Stimulated activated CD4-positive, alpha-beta T cell treated with anti-CD3 and anti-CD28 coated beads, Interleukin-15, amount 100 ng/mL, for 48 hours (primary cell): ENCODE results near the gene IFT43.

Experiments
- DNase-seq, 2 donors: peaks; one replicate each; pipeline ENCODE4 v3.0.0-alpha.2; 2020; ENCODE audit warnings: low read depth in 2 of 2

IFT43 gene

DNA sequence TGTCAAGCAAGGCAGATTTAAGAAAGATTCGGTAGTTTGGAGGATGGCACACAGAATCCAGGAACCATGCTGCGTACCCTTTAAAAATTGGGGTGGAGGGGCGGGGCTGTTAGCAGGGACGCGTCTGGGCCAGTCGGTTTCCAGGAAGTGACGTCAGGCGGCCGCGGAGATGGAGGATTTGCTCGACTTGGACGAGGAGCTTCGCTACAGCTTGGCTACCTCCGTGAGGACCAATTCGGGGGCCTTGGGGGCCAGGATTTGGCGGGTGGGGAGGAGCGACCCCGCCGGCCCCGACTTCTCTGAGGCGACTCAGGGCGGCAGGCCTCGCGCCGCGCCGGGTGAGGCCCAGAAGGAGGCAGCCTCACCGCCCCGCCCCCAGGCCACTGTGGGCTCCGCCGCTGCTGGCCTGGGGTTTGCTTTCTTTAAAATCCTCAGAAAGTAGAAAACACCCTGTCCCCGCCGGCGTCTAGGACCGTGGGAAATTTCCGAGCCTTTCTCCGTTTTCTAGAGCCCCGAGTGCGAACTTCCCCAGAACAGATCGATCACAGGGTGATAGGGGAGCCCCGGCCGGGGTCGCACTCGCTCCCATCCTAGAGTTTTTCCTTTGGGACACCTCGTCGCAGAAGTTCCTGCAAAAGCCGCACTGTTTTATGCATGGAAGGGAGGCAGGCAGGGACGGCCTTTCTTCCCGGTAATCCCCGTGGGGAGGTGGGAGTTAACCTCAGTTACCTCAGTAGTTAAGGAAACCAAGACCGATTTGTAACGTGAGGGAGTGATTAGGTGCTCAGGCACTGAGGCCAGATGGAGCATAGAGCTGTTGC lies at the start of gene IFT43:
Gene IFT43, plus strand, starts transcription at position 146 of the 821 bp plus-strand sequence. Its CDS starts 24 bp downstream, at position 170.
- peak; percentile 83 to 87 for DNase-seq

DNA sequence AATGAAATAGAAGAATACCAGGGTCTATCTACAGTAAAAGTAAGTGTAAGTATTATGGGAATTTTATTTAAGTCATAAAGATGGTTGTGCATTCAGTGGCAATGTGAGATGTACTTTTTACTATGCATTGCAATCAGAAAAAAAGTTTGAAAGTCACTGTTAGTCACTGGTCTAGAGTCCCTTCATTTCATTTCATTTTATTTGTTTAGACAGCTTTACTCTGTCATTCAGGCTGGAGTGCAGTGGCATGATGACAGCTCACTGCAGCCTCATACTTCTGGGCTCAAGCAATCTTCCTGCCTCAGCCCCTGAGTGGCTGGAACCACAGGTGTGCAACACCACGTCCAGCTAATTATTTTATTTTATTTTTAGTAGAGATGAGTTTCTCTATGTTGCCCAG lies 46.4 kb upstream of the IFT43 start:
- no peak for DNase-seq

DNA sequence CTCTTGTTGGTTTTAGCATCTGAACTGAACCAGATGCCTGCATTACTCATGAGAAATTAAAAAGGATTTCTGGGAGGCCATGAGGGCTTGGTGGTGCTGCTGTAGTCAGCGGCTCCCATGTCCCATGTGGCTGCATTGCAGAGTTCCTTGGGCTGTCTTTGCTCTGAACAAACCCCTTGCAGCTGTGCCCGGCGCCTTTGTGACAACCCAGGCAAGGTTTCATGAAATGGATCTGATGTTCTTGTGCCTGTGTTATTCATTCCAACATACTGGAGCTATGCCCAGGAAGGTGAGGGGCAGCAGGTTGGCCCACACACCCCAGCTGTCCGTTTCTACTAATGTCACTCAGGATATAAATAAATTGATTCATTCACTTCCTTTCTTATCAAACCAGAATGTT lies 44.5 kb upstream of the IFT43 start:
- no peak for DNase-seq

DNA sequence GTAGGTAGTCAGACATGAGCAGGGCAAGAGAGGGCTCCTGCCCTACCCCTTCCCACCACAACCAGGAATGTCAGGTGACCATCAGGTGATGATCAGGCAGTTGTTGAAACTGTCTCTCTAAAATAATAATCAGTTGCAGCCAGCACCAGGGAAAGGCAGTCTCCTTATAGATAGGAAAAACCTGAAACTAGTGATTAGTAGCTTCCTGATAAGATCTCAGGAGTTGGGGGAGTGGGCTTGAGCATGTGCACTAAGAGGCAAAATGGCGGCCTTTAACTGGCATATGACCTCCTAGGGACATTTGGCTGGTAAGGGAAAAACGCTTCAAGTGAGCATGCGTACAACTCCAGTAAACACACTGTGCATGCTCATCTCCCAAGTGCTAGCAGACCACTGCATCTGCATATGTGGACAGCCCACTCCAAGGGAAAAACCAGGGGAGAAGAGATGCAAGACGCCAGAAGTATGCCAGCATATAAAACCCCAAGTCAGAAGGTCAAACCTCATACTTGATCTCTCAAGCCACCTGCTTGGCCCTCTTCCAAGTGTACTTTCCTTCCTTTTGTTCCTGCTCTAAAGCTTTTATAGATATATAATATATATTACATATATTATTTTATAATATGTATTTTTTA lies 40.8 kb upstream of the IFT43 start:
- no peak for DNase-seq

DNA sequence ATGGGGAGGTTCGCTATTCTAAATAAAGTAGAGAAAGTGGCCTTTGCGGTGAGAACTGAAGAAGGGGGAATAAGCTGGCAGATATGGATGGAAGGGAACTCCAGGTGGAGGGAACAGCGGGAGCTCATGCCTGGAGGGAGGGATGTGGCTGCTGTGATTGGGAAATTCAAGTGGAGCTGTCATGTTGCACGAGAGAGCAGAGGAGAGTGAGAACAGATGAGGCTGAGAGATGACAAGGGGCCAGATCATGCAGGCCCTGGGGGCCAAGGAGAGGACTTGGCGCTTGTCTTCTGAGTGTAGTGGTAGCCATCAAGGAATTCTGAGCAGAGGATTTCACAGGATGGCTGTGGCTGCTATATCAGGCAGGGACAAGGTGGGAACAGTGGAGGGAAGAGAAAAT lies 38.8 kb upstream of the IFT43 start:
- DNase-seq: no peak

DNA sequence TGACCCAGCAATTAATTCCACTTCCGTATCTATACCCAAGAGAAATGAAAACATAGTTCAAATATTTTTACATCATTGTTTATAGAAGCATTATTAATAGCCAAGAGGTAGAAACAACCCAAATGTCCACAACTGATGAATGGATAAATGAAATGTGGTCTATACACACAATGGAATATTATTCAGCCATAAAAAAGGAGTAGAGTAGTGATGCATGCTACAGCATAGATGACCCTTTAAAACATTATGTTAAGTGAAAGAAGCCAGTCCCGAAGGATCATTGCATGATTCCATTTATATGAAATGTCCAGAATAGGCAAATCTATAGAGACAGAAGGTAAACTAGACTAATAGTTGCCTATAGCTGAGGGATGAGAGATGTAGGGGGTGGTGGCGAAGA lies 33.1 kb upstream of the IFT43 start:
- no peak for DNase-seq

DNA sequence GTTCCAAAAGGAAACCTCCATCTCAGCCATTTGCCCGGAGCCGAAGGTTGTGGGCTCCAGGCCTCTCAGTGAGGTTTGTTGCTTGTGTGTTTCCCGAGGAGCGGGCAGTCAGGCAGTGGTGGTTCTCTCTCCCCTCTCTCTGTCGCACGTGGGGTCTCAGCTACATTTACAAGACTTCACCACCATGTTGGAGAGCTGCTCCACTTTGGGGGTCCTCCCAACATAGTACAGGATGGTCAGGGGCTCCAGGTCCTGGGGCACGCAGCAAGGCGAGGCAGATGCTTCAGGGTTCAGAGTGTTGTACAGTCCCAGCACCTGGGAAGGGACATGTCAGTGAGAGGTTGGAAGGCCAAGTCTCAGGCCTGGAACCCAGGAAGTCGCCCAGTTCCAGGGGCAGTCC lies 26.5 kb upstream of the IFT43 start:
- no peak for DNase-seq

DNA sequence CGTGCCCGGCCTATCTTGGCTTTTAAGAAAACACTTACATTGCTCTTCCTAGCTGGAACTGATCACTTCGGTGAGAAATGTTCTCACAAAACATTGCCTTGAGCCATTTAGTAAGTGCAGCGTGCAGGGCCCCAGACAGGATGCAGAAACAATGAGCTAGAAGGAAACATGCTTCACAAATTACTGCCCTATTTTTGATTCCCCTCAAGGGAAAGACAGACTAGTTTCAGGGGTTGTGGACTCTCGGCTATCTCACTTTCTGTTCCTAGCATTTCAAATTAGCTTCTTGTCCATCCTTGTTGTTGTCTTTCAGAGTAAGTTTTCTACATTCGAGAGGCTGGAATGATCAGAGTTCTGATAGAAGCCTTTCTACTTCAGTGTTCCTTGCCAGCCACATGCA lies 25.3 kb upstream of the IFT43 start:
- no peak for DNase-seq

DNA sequence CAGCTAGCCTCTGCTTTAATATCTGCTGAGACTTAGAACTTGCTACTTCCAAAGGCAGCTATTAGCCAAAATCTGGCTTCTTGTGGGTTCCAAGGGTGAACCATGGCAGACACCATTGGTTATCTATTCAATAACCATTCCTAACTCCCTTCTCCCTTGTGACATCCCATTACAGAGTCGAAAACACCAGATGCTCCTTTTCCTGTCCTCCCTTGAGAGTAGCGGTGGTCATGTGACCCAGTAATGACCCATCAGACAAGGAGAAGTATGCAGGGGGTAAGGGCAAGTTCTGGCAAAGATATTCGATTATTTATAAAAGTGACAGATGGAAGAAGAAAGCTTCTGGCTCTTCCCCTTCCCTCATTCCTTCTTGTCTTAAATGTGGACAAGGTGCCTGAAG lies 23.9 kb upstream of the IFT43 start:
- no peak for DNase-seq

DNA sequence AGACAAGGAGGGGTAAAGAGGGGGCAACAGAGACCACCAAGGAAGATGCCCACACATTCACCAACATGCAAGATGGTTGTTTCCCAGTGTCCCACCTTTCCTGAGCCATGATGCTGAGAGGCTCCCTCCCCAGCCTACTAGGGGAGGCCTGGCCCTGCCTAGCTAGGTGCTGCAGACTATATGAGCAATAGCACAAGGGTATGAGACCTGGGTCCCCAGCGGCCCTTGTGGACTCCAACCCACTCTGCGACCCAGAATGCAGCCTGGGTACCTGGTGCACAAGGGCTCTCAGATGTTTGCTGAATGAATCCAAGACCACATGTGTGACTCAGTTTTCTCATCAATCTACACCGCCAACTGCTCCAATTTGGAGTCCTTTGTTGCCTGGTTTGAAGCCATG lies 17.7 kb upstream of the IFT43 start:
- no peak for DNase-seq

DNA sequence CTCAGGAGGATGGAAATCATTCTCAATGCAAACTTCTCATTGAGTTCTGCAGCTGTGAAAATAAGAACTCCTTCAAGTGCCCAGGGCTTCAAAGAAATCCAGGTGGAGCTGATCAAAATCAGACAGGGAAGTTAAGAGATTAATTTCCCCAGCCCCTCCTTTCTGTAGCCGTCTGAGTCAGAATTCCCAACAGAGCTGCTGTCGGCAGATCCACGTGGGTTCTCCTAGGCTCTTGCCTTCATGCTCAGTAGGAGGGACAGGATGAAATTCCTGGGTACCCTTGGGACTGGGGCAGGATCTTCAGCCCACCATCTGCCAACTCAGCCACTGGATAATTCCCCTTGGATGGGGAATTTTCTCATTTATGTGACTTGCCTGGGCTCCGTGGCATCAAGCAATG lies 17.1 kb upstream of the IFT43 start:
- no peak for DNase-seq

DNA sequence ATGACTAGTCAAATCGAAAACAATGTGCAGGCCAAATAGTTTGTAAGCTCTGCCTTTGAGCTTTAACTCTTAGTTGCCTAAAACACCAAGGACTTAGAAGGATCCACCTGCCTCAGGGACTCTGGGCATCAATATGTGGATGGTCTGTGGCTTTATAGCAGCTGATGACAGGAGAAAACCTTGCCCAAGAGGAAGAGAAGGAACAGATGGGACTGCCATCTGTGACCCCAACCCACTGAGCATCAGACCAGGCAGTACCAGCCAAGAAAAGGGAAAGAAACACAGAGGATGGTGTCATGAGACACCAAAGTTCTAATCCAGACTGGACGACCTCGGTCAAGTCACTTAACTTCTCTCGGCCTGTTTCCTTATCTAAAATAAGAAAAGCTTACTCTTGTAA lies 16.4 kb upstream of the IFT43 start:
- no peak for DNase-seq

DNA sequence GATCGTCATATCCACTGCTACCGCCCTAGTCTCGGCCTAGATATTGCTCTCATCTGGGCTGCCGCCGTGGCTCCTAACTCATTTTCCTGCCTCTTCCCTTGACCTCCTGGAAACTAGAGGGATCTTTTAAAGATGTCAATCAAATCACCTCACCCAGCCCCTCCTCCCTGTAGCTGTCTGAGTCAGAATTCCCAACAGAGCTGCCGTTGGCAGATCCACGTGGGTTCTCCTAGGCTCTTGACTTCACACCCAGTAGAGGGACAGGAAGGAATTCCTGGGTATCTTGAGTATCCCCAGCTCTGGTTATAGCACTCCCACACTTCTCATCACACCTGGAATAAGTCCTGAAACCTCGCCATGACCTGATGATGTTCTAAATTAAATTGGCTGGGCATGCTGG lies 15.7 kb upstream of the IFT43 start:
- no peak for DNase-seq

DNA sequence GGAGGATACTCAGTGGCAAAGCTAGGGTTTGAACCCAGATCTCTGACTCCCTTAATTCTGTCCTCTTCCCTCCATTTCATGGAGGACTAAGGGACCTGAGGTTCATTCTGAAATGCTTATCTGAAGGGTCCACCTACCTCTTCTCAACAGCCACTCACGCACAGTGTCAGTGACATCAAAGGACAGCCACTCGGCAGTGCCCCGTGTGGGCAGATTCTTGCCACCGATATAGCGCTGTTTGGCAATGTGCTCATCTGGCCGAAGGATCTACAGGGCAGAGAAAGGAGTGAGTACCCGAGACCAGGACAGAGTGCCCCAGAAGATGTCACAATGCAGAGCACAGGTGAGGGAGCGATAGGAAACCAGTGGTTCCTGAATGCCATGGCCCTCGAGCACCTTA lies 14.6 kb upstream of the IFT43 start:
- no peak for DNase-seq

DNA sequence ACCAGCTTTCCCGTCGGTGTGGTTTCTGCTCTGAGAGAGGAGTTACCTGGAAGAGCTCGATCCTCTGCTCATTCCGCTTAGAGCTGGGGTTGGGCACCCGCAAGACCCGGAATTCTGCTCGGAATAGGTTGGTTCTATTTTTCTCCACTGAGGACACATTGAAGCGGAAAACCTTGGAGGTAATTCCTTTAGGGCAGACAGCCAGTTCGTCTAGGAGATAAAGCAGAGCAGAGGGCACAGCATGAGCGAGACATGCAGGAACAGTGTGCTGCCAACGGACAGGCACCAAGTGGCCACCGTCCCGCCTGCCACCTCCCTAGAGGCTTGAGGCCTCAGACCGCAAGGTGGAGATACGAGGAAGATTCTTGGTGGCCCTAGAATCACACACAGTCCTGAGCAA lies 14.1 kb upstream of the IFT43 start:
- no peak for DNase-seq

DNA sequence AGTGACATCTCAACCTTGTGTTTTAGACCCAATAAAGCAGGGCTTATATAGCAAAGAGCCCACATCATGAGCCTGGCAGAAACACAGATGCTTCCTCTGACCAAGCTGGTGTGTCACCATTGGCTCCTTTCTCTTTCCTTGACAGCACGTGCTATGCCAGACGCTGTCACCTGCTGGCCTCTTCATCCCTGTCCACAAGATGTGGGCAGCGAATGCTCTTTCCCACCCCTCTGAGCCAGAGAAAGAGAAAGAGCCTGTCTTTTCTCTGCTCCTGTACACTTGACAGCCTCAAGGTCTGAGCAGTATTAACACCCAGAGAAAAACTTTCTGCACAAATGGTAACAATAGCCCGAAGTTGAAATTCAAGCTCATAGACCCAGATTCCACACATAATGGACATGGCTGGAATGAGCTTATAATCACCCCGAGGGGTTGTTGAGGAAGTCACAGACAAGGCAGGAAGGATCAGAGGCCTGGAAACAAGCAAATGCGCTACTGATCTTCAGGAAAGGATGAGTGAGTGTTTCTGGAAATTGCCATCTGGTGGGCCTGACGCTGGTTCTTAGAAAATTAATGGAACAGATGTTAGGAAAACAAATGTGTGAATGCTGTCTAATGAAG lies 12.7 kb upstream of the IFT43 start:
- DNase-seq: no peak

DNA sequence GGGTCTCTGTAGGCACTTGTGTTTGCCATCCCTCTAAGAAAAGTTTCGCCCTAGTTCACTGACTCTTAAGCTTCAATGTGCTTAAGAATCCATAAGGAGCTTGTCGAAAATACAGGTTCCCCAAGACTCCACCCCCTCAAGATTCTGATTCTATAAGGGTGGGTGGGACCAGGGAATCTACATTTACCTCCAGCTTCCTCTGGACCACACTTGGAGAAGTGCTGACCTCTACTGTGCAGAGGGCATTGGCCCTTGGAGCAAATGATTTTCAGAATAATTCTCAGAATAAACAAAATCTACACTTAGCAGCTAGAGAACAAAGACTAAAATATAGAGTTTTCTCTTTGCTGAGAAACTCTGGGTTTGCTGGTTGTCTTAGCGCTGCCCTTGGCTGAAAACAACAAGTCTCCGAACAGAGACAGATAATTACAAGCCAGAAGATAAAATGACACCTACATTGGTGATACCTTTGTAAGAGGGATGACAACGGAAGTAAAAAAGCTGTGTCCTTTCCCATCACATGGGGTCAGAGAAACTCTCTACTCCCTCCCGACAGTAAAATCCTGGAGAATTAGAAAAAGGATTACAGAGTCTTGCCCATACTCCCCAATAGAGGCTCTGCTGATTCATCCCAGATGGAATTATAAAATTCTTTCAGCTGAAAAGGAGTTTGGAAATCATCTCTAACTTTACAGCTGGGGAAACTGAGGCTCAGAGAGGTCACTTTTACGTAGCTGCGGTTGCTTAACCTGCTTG lies 8.6 kb upstream of the IFT43 start:
- DNase-seq: no peak

DNA sequence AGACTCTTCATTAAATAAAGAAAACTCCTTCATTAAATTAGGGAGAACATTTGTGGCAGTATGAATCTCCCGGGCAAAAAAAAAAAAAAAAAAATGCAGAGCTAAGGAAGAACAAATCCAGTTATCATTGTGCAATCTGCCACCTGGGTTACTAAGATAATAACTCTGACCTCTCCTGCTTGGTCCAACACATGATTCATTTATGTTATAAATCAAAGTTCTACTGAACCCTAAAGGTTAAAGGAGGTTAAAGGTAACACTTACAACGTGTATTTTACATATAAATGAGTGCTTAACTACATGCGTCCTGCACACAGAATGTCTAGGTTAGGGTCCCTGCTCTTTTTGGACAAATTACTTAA lies 8.0 kb upstream of the IFT43 start:
- DNase-seq: no peak

DNA sequence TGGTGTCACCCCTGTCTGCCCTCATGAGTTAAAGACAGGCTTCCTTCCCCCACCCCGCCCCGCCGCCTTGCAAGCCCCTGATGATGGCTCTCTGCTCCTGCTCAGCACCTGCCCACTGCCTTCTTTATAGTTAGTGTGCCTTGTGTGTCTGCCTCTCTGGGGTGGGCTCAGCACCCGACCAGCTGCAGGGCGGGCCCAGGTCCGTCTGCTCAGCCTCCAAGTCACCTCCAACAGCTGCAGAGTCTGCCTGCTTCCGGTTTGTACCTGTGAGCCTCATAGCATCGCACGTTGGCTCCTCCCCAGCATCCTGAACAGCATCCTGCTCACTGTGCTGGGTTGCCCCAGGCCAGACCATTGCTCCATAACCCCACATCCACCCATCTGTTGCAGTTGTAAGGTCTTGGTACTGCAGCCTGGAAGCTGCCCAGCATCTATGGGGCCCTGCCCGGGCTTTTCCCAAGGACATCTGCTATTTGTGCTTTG lies 7.3 kb upstream of the IFT43 start:
- no peak for DNase-seq

DNA sequence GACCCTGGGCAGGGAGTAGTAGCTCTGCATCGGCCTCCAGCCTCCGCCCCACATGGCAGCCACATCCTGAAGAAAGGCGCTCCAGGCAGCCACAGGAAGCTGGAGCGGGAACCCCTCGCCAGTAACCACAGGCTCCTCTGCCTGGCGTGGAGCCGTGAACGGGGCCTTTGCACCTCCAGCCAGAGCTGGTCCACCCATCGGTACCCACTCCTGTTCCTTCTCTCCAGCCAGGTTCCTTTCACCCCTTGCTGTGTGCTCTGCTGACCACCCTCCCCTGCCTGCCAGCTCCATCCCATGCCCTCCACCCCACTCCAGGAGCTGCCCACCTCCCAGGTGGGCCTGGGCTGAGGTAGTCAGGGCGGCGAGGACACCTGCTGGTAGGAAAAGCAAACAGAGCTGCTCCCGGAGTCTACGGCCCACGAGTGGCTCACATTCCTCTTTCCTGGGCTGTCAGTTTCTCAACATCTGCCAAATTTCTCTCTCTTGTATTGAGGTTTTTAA lies 6.4 kb upstream of the IFT43 start:
- DNase-seq: no peak

DNA sequence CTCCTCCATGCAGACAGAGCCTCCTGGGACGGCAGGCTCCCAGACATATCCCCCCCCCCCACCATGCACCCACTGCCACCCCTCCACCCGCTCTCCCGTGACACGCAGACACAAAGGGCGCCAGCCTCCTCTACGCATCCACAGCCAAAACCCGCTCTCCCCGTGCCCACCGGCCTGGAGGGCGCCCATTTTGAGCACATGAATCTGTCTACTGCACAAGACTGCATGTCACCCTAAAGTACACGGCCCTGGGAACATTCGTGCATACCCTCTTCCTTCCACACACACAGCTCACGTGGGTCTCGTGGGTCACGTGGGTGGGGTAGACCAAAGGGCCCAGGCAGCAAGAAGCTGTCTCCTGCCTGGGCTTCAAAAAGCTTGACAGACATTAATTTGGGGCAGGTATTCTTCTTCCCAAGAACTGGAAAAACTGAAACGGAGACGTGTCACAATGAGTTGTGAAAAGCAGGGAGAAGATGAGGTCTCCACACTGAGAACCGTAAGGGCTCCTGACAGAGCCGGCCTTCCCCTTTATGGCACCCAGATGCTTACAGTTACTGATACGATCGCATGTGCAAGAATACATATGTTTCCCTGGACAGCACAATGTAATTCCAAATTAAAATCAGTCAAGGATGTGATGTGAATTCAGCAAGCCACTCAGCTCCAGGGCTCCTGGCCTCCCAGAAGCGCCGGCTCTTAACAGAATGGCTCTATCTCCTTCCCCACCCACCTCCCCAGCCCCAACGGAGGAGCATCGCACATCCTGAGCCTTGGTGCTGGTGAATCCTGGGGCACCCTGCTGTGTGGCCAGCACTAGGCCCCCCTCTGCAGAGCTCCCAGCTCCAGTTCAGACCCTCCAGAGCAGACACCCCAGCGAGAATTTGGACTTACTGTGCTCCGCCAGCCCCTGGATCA lies 5.7 kb upstream of the IFT43 start:
- DNase-seq: no peak
